Stimulated activated CD8-positive, alpha-beta memory T cell treated with anti-CD3 and anti-CD28 coated beads, Interleukin-4, amount 100 ng/mL, for 4 hours (primary cell): ENCODE measurements around the gene DPP4.
"Not testable (repeated sequence)": the region's sequence is repeated elsewhere in the genome, so short reads cannot be mapped to it uniquely, and the experiment has no call there.

Experiments used
- DNase-seq, 2 donors: peaks; one replicate each; pipeline ENCODE4 v3.0.0-alpha.2; 2020; ENCODE audit warnings: low read depth in 2 of 2, low spot score in 1 of 2

The DPP4 gene

DNA sequence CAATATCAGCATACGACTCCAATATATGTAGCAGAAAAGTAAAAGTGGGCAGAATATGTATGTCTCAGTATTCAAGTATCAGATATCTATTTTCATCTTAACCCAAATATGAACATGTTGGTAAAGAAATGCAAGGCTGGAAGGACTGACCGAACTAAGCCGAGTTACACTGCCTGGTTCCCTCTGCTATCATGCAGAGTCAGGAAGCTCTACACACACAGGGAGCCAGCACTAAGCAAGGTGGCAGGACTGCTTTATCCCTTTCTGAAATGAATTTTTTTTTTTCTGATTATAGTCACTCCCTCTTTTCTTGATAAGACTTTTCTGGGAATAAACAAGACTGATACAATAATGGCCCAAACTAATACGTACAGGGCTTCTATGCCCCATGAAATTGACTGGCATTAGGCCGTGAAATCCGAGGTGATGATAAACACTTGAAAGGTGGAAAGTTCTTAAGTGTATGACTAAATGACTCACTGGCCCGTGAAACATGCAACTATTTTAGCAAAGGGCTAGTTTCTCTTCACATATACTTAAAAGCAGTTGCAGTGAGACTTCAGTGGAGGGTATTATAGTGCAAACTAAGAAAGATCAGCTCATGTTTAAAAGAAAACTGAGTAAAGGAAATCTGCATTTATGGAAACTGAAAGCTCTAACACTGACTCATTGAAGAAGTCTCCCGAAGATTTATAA, 14.9 kb downstream of the DPP4 start:
- DNase-seq: no peak

DNA sequence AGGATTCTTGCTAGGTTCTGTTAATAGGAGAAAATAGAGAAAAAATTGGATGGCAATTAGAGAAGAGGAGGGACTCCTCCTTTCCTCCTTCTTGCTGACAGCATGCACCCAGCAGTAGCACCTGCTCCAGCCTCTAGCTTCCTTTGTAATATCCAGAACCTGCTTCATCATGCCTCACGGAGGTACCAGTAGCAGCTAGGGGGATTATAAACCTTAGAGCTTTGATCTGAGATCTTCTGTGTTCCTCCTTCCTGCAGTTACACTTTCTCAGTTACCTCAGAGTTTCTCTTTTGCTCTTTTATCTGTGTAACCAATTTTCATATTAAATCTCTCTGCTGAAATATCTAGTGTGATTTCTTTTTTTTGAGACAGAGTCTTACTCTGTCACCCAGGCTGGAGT, 16.6 kb downstream of the DPP4 start:
- DNase-seq: no peak

DNA sequence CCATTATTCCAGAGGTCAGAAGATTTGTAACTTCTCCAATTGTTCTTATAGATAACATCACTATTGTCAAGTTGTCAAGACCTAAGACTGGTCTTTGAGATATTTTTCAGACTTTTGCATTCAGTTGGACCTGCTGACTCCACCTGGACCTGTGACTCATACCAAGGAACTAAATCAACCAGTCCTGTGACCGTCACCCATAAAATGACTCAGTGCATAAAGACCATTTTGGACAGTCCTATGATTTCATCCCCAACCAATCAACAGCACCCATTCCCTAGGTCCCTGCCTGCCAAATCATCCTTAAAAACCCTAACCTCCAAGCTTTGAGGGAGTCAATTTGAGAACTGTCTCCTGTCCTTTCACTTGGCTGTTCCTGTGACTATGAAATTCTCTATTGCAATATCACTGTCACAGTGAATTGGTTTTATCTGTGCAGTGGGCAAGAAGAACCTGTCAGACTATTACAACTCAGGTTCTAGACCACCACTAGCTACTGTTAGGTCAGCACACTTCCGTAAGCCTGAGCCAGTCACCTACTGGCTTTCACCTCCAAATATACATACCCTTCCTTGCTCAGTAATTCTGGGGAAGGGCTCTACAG, 17.1 kb downstream of the DPP4 start:
- no peak for DNase-seq

DNA sequence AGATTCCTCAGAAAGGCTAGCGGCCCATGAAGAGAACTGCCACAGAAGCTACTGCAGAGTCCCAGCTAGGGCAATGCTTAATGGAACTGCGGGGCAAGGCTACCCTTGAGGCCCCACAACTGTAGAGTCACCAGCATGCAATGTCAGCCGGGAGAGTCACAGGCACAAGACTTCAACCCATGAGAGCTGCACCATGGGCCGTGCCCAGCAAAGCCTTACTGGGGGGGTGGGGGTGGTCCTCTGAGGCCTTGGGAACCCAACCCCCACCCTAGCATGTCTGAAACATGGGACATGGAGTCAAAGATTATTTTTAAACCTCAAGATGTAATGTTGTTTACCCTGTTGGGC, 20.2 kb downstream of the DPP4 start:
- no peak for DNase-seq

DNA sequence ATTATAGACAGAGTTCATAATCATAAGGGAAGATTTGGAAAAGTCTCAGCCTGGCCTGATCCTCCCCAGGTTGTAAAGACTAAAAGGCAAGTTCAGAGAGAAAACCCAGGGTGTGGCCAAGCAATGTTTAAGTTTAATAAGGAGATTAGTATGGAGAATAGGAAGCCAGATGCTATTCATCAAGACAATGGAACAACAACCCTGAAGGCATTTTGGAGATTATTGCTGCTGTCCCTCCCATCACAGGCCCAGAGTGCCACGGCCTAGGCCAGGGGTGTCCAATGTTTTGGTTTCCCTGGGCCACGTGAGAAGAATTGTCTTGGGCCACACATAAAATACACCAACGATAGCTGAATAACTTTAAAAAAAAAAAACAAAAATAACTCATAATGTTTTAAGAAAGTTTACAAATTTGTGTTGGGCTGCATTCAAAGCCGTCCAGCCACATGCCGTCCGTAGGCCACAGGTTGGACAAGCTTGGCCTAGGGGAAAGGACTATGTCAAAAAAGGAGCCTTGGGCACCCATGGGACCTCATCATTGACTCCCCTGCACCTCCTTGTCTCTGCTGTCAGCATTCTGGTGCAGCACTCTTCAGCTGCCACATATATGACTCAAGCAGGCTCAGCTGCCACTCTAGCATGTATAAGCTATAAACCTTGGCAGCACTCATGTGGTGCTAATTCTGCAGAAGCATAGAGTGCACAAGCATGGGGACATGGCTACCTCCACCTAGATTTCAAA, 20.8 kb downstream of the DPP4 start:
- no peak for DNase-seq

DNA sequence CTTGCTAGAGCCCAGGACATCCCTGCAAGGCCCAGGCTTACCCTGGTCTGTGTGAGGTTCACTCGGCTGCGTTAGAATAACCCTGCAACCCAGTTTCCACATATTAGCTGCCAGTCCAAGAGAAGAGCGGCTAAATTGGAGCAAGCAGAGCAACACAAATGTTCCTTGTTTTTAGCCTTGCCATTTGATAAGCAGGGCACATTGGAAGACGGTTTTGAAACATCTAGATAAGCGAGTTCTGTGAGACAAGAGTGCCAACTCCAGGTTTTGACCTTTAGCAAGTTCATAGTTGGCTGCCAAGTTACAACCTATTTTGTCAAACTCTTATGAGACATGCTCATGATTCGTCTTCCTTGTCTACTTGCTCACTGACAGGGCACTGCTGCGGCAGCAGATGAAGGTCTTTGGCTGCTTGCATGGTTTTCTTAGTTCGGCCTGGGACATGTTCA, 23.5 kb downstream of the DPP4 start:
- DNase-seq: no peak

DNA sequence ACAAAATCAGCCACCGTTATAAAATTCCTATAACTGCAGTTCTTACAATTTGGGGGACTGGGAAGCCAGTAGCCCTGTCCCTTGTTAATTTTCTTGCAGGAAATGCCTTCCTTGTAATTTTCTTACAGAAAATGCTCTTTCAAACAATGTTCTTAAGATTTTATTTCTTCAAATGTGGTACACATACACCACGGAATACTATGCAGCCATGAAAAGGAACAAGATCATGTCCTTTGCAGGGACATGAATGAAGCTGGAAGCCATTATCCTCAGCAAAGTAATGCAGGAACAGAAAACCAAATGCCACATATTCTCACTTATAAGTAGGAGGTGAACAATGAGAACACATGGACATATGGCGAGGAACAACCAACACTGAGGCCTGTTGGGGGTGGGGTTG, 24.9 kb downstream of the DPP4 start:
- DNase-seq: not testable (repeated sequence)

DNA sequence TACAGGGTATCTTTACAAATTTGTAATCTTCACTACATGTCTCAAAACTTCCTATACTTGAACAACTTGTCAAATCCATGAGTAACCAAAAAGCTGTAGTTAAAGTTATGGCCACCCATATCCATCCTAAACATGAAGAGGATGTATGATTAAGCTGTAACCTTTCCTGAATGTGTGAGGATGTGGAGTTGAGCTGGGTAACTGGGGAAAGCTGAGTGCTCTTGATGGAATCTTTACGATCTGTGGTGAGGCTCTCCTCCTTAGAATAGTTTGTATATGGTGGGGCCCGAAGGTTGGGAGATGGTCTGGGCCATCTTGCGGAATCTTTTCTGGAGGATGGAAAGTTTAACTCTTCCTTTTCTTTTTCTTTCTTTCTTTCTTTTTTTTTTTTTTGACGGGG, 29.4 kb downstream of the DPP4 start:
- no peak for DNase-seq

DNA sequence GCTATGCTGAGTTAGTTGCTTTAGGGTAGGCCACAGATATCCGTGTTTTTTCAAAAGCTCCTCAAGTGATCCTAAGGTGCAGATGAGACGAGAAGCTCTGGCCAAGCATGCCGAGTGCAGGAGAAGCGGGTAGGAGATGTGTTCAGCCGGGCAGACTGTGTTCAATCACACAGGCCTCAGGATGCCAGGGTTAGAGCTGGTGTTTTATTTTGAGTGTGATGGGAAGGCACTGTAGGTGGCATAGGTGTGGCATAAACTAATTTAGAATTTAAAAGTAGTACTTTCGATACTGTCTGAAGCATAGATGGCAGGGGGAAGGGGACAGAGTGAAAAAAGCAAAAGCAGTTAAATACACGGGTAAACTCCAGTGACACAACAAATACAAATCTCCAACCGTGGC, 30.9 kb downstream of the DPP4 start:
- no peak for DNase-seq

DNA sequence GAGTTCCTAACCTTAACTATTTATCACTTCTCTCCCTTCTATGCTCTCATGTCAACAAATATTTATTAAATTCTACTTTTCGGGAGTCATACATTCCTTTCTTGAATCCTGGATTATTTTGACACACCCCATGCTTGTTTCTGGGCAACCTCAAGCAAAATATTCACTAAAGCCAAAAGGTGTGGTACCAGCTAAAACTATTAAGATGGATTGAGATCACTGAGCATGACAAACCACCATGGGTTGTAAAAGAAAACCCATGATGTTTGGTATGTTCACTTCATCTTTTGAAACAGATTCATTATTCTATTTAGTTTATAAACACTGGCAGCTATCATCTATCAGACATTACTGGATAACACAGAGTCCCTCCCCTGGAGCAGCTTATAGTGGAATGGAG, 32.5 kb downstream of the DPP4 start:
- no peak for DNase-seq

DNA sequence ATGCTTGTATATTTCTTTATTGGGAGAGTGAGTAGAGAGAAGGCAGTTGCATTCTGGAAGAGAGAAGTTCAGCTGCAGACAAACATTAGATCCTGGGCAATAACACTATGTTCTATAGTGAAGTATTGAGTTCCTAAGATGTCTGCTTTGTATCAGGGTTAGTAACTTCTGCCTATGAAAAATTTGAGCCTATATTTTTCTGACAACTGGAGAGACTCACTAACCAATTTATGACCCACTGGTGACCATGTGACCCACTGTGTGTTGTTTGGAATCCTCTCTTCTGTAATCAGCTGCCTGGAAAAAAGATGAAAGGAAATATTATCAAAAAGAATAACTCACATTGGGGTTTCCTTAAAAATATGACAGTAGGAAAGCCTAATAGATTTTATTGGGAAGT, 35.3 kb downstream of the DPP4 start:
- no peak for DNase-seq

DNA sequence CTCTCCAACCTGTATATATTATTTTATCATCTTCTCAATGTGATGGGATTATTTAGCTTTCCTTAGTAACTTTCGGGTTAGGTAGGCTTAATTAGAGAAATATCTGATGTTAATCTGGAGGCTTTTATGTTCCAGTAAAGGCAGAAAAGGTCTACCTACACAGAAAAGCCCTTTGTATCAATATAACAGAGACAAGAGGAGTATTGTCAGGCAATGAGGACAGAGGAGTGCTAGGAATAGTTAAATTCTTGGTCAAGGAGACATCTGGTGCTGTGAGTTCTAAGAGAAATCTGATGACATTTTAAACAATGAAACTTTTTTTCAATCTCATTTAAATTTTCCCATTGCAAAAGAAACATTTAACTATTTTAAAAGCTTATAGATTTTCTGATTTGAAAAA, 36.1 kb downstream of the DPP4 start:
- no peak for DNase-seq

DNA sequence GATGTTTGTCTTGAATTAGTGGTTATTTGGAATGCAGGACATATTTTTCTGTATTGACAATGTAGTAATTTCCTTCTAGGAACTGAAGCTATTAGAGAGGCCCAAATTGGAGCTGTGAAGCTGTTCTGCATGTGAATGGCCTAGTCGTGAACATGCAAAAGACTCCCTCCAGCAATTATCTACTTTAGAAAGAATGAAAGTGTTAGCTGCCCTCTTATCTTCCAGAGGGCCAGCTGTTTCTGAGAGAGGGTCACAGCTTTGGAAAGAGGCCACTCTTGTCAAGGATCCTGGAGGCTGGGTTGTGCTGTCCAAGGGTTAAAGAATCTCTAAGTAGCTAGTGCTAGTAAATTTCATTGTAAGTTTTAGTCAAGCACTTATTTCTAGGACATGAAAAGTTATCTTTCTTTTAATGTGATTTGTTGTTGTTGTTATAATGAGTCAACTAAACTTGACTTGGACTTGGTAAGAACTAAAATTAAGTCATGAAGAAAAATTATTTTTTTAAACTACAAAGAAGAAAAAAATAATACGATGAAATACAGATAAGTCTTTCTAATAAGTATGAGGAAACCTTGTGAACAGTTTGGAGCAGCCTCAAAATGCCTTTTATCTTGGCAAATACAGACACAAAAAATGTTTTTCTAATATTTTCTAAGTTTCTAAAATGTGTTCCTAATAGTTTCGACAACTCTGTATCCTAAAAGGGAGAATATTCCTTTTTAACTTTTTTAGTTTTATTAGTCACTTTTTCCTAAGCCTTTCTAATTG, 36.8 kb downstream of the DPP4 start:
- no peak for DNase-seq

DNA sequence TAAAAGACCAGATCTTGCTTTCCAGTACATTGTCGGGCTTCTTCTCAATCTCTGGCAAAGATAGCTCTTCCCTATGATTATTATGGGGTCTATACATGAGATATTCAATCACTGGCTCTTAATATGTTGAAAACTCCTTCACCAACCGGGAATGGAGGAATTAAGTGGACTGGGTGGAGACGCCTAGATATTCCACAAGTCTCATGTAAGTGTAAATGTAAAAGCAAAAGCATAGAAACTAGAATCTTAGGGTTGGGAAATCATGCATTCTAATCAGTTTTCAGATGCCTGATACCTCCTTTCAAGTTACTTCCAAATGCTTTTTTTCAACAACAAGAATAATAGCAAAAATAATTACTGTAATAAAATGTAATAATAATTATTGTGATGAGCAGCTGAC, 38.0 kb downstream of the DPP4 start:
- DNase-seq: no peak

DNA sequence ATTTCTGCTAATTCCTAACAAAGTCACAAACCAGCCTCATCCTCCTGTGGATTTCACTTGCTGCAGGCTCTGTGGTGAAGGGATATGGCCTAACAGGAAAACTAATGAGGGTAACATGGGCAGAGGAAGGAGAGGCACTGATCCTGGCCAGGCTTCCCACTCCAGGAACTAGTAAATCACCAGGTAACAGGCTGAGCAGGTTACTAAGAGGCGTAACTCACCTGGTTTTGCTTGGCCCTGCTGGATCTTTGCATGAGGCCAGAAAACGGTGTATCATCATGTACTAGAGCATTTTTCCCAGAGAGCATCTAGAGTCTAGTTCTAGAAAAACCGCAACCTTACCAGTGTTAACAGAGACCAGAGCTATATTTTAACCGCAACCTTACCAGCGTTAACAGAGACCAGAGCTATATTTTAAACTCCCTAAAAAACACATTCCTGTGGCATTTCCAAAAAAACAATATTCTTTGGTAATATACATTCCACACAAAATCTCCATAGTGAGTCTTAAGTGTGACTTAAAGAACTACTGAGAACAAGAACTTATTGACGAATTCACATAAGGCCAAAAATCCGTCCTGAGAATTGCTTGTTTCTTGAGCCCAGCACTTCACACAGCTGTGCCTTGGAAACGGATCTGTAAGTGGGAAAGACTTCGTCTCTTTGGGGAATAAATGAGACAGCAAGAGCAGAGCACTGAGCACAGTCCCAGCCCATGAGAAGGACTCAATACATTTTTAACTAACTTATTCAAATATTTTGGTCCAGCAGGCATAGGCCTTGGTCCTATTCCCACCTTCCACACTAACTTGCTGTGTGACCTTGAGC, 43.4 kb downstream of the DPP4 start:
- DNase-seq: no peak

DNA sequence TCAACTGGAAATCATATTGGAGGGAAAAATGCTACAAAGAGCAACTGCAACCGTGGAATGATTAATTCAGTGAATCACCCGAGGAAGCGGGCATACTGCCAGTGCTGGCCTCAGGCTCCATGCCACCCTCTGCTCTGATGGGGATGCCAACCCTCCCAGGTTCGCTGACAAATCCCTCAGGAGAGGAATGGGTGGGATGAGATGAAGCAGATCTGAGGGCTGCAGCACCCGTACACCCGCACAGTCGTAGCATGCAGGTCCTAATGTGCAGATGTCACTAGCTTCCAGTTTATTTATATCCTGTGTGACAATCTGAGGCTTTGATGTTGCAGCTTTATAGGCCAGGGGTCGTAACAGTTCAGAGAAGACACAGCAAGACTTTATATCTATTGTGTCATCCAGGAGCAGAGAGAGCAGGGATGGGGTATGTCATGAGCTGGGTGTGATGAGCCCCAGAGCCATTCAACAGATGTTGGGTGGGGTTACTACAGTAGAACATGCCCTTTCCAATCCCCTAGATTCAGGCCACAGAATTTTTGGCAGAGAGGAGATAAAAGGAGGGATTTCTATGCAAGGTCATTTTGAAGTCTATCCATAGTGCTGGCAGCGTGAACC, 44.6 kb downstream of the DPP4 start:
- DNase-seq: no peak

DNA sequence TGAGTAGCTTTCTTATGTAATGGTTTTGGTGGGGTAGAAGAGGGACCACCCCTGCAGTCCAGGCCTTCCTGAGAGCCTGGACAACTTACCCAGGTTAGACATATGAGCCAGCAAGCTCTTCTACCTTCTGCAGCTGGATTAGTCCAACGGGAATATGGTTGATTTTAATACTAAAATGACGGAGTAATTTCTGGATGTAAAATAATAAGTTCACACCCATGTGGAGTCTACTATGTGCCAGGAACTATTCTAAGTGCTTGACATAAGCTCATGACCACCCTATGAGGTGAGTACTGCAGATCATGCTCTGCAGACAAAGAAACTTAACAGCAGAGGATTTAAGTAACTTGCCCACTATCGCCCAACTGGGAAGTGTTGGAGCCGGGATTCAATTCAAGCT, 45.5 kb downstream of the DPP4 start:
- no peak for DNase-seq

DNA sequence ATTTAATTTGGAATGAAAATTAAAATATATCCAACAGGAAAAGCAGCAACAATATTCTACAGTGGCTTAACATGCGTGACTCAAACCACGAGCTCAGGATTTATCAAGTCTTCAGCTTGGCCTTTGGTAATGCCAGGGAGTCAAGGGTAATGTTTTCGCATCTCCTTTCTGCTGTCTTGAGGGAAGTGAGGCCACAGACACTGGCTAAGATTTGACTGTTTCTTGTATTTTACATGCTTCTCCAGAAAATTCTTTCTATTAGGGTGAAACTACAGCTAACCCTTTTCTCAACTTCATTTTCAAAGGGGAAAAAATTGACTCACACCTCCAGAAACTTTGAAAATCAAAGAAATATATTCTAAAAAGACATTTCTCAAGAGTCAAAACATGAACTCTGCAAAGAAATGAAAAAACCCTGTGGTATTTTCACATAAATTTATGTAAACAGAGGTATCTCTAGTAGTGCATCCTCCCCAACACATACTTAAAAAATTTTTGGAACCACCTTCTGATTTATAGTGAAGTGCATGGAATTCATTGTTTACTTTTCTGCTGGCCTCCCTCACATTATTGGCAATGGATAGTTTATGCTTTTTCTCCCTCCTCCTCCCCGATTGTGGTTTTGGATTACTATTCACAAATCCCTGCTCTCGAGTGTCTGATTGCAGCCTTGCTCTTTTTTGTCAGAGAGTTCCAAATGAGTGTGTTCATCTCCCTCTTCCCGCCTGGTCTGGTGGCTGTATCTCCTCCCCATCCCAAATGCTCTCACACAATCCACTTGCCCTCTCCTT, 48.7 kb downstream of the DPP4 start:
- DNase-seq: no peak

DNA sequence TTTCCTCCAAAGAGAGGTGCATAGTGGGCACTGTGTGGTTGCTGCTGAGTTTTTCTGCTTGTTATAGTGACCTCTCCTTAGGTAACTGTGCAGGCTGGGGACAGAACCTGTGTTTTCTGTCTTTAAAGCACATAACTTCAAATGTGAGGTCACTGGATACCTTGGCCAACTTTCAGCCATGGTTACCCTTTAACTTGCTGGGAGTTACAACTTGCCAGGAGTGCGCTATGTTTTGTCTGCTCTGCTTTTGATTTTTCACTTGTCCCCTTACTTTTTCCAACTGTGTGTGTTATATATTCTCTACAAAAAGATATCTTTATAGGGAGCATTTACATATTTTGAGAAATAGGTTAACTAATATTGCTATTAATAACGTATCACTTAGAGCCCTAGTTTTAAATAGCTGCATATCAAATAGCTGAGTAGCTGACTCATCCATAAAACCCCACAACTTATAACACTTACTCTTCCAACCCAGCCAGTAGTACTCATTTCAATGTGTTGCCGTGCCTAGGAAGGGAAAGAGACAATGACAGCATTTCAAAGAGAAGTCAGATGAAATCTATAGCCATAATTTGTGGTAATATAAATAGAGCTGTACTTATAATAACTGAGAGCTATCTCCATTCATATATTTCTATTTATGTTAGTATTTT, 51.6 kb downstream of the DPP4 start:
- no peak for DNase-seq
